OCI-LY1 (cell line): ENCODE measurements around the gene RPS6KL1.
A peak's percentile ranks its signal among the peaks of the same experiment; 100 is the strongest.

Source experiments
- H2AFZ ChIP-seq: fragments of 200-600 bp; sonication (generic), shearing (Covaris generic); 2 replicates; pipeline ENCODE4 v1.6.0; 2014; ENCODE audit warnings: antibody characterized with exemption, mild to moderate bottlenecking, low read length
- H3F3A ChIP-seq: fragments of 200-600 bp; sonication (generic), shearing (Covaris generic); 2 replicates; pipeline ENCODE4 v1.6.0; 2014; ENCODE audit warnings: mild to moderate bottlenecking, antibody characterized with exemption, low read length, moderate library complexity; ENCODE audit not compliant: insufficient read depth
- H3K27ac ChIP-seq: fragments of 200-600 bp; sonication (generic); 2 replicates; pipeline ENCODE4 v1.5.1; 2014; ENCODE audit warnings: low read length, mixed run types, mild to moderate bottlenecking, low read depth; ENCODE audit not compliant: poor library complexity, severe bottlenecking
- H3K27me3 ChIP-seq: fragments of 200-600 bp; sonication (generic); 2 replicates; pipeline ENCODE4 v1.6.0; 2014; ENCODE audit warnings: antibody characterized with exemption, mild to moderate bottlenecking, low read length, moderate library complexity; ENCODE audit not compliant: insufficient read depth
- H3K36me3 ChIP-seq: fragments of 200-600 bp; sonication (generic); 2 replicates; pipeline ENCODE4 v1.6.1; 2014; ENCODE audit warnings: mild to moderate bottlenecking, antibody characterized with exemption, low read length, moderate library complexity, mixed read lengths; ENCODE audit not compliant: insufficient read depth
- H3K4me1 ChIP-seq: fragments of 200-600 bp; sonication (generic); 2 replicates; pipeline ENCODE4 v1.5.1; 2014; ENCODE audit warnings: mild to moderate bottlenecking, low read length, moderate library complexity; ENCODE audit not compliant: insufficient read depth, severe bottlenecking
- H3K4me2 ChIP-seq: fragments of 200-600 bp; sonication (generic), shearing (Covaris generic); 2 replicates; pipeline ENCODE4 v1.6.1; 2014; ENCODE audit warnings: low read length
- H3K4me3 ChIP-seq: fragments of 200-600 bp; sonication (generic); 2 replicates; pipeline ENCODE4 v1.5.1; 2014; ENCODE audit warnings: low read length, low read depth, mild to moderate bottlenecking, mixed read lengths; ENCODE audit not compliant: poor library complexity, severe bottlenecking
- H3K79me2 ChIP-seq: fragments of 200-600 bp; shearing (Covaris generic); 2 replicates; pipeline ENCODE4 v1.6.1; 2016; ENCODE audit warnings: mixed run types, low read length, mixed read lengths; ENCODE audit not compliant: insufficient read depth
- H3K9ac ChIP-seq: fragments of 200-600 bp; sonication (generic), shearing (Covaris generic); 2 replicates; pipeline ENCODE4 v1.6.1; 2014; ENCODE audit warnings: mild to moderate bottlenecking, low read length, mixed read lengths
- H3K9me2 ChIP-seq: fragments of 200-600 bp; sonication (generic), shearing (Covaris generic); 2 replicates; pipeline ENCODE4 v1.6.1; 2014; ENCODE audit warnings: low read depth, mild to moderate bottlenecking, low read length, mixed read lengths
- H3K9me3 ChIP-seq: fragments of 200-600 bp; shearing (Covaris generic); 2 replicates; pipeline ENCODE4 v1.6.1; 2014; ENCODE audit warnings: low read length, mixed read lengths
- H4K20me1 ChIP-seq: fragments of 200-600 bp; sonication (generic), shearing (Covaris generic); 2 replicates; pipeline ENCODE4 v1.6.0; 2016; ENCODE audit warnings: mild to moderate bottlenecking, low read length; ENCODE audit not compliant: insufficient read depth
- EZH2 ChIP-seq: fragments of 200-600 bp; sonication (generic), shearing (Covaris generic); IDR thresholded peaks from 2 replicates; pipeline ENCODE4 v1.8.0; 2017; ENCODE audit warnings: borderline replicate concordance, mixed run types, mild to moderate bottlenecking, antibody characterized with exemption, low read length, moderate library complexity, mixed read lengths
- TF ChIP-seq, protein P1 (sequence below): fragments of 200-600 bp; sonication (generic), shearing (Covaris generic); IDR thresholded peaks from 2 replicates; pipeline ENCODE4 v1.5.1; 2017; ENCODE audit warnings: mild to moderate bottlenecking, antibody characterized with exemption, low read length, moderate library complexity, mixed read lengths

The RPS6KL1 gene

GRCh38 chr14:74882103-74882920, 40.7 kb downstream of the RPS6KL1 start:
- Histone ChIP-seq H3K36me3 (peaks cover 35% of the 10 kb centered on the region; the same call in 1 of the 2 replicates), H4K20me1 (0 out of 2 replicates have a peak, but pooled peaks cover 7% of the 10 kb centered on the region), H3K27me3 (no peaks in the 10 kb centered on the region), H3K9me3 (no peaks in the 10 kb centered on the region), H3K27ac (peak overlapping the region; percentile 52), H3F3A (no peaks in the 10 kb centered on the region), H3K4me3 (peak overlapping the region; percentile 93), H3K9ac (peak overlapping the region; percentile 88), H2AFZ (no peak overlapping the region), H3K4me2 (peak overlapping the region; percentile 95), H3K4me1 (peaks cover 30% of the 10 kb centered on the region), H3K9me2 (no peaks in the 10 kb centered on the region), H3K79me2 (peaks cover 52% of the 10 kb centered on the region)
- TF ChIP-seq, protein P1, sequence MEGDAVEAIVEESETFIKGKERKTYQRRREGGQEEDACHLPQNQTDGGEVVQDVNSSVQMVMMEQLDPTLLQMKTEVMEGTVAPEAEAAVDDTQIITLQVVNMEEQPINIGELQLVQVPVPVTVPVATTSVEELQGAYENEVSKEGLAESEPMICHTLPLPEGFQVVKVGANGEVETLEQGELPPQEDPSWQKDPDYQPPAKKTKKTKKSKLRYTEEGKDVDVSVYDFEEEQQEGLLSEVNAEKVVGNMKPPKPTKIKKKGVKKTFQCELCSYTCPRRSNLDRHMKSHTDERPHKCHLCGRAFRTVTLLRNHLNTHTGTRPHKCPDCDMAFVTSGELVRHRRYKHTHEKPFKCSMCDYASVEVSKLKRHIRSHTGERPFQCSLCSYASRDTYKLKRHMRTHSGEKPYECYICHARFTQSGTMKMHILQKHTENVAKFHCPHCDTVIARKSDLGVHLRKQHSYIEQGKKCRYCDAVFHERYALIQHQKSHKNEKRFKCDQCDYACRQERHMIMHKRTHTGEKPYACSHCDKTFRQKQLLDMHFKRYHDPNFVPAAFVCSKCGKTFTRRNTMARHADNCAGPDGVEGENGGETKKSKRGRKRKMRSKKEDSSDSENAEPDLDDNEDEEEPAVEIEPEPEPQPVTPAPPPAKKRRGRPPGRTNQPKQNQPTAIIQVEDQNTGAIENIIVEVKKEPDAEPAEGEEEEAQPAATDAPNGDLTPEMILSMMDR: no peak
- TF ChIP-seq EZH2: no peak

DNA sequence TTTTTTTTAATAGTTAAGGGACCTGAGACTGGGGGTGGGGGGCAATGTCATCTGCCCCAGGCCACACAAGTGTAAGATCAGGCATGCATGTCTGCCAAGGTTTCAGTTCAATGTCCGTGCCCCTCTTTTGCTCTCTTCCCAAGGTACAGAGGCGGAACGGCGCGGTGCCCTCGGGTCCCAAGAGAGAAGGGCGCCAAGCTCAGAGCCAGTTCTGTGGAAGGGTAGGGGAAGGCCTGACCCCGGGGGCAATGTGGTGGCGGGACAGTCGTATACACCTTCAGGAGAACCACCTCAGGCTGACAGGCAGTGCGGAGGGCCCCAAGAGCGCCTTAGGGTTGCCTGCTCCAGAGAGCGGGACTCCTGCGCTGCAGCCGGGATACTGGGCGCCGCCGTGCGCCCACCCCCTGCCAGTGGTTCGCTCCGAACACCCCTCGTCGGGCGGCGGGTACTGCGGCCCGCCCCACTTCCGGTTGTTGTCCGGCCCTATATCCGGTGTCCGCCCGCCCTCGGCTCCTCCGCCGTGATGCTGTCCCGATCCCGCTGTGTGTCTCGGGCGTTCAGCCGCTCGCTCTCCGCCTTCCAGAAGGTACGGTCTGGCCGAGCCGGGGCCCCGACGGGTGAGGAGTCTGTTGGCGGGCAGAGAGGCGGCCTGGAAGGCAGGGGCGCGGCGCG, 41.5 kb downstream of the RPS6KL1 start, which contains the start of gene DLST:
Gene DLST (plus strand): TSS at position 486 of the 672 bp plus-strand sequence. CDS start 38 bp downstream, at position 524.
- peak within 1 kb of the TSS; percentile 95 for H3K4me2 ChIP-seq
- 0 out of 2 replicates have a peak, but pooled peaks cover 7% of the 10 kb centered on the region for H4K20me1 ChIP-seq
- no peaks in the 10 kb centered on the region for H3F3A ChIP-seq
- peaks cover 30% of the 10 kb centered on the region for H3K4me1 ChIP-seq
- H3K9me3 ChIP-seq: no peaks in the 10 kb centered on the region
- peaks cover 45% of the 10 kb centered on the region for H3K79me2 ChIP-seq
- H3K27ac ChIP-seq: peak within 1 kb of the TSS; percentile 52
- H3K27me3 ChIP-seq: no peaks in the 10 kb centered on the region
- peak within 1 kb of the TSS; percentile 88 for H3K9ac ChIP-seq
- peak within 1 kb of the TSS; percentile 93 for H3K4me3 ChIP-seq
- TF ChIP-seq, protein P1: no peak
- TF ChIP-seq EZH2: no peak
- peaks cover 28% of the 10 kb centered on the region; the same call in 1 of the 2 replicates for H3K36me3 ChIP-seq
- H3K9me2 ChIP-seq: no peaks in the 10 kb centered on the region
- H2AFZ ChIP-seq: peak within 1 kb of the TSS; percentile 53

DNA sequence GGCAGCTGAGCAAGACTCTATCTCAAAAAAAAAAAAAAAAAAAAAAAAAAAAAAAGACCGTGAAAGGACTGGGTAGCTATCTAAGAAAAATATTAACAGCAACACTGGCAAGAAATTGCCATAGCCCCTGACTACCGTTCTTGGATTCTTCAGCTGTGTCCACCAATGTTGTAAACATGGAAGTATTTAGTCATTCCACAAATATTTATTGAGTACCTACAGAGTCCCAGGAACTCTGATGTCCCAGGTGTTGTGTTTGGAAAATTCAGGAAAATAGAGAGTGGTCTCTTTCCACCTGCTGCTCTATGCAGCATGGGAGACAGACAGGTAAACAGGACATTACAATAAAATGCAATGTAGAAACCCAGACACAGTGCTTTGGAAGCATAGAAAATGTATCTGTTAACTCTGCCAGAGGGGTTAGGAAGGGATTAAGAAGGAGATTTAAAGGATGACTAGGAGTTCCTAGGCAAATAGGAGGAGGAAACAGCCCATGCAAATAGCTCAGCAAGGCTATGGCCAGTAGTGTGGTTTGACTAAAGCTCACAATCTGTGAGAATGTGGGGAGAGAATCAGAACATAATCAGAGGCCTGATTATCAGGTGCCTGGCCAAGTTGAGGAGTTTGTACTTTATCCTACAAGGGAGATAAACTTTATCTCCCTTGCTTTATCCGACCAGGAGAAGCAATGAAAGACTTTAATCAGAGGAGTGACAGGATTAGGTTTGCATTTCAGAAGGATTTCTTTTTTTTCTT, 43.5 kb downstream of the RPS6KL1 start:
- H3K9me3 ChIP-seq: no peaks in the 10 kb centered on the region
- TF ChIP-seq, protein P1: no peak
- TF ChIP-seq EZH2: no peak
- no peak overlapping the region for H3K27ac ChIP-seq
- H3K27me3 ChIP-seq: no peaks in the 10 kb centered on the region
- H3K9ac ChIP-seq: no peak overlapping the region
- H3F3A ChIP-seq: no peaks in the 10 kb centered on the region
- H2AFZ ChIP-seq: no peak overlapping the region
- H4K20me1 ChIP-seq: 0 out of 2 replicates have a peak, but pooled peaks cover 7% of the 10 kb centered on the region
- no peak overlapping the region for H3K4me2 ChIP-seq
- H3K36me3 ChIP-seq: peaks cover 11% of the 10 kb centered on the region; the same call in 1 of the 2 replicates
- no peak overlapping the region for H3K4me3 ChIP-seq
- H3K4me1 ChIP-seq: peaks cover 31% of the 10 kb centered on the region
- no peaks in the 10 kb centered on the region for H3K9me2 ChIP-seq
- peaks cover 25% of the 10 kb centered on the region for H3K79me2 ChIP-seq
